H1 (cell line): Measurements from ENCODE around the gene HDLBP. TPM values are rescaled to one million over a fixed set of nuclear protein-coding genes. Genes with fewer than 3 reads are reported as not detected.
A peak's percentile ranks its signal among the peaks of the same experiment; 100 is the strongest.

ENCODE experiments used
- CTCF ChIA-PET: fragments of 300-600 bp; sonication (Branson Sonifier 250); formaldehyde crosslinking; loops from one replicate; lab custom pipeline; 2021; ENCODE audit not compliant: partially characterized antibody; lab: Charles Lee
- POLR2A ChIA-PET: fragments of 300-600 bp; sonication (Branson Sonifier 250); formaldehyde crosslinking; loops from one replicate; lab custom pipeline; 2021; ENCODE audit warnings: inconsistent platforms; ENCODE audit not compliant: partially characterized antibody; lab: Charles Lee
- DNase-seq, 2 experiments: peaks; one replicate each; pipeline versions ENCODE4 v3.0.0 to v3.0.0-alpha.2; 2010 to 2022; ENCODE audit warnings: low spot score in 2 of 2, low read depth in 1 of 2, mixed read lengths in 1 of 2
- FAIRE-seq: peaks from 2 replicates; lab custom pipeline; 2011; peaks lifted over from hg19 to GRCh38; lab: Jason Lieb, UNC
- H2AFZ ChIP-seq: 2 replicates; pipeline ENCODE4 v1.8.1; 2012; ENCODE audit warnings: low read length, inconsistent platforms
- H2AK5ac ChIP-seq: 2 replicates; pipeline ENCODE4 v1.6.1; 2013; ENCODE audit warnings: low read depth, low read length
- H2BK120ac ChIP-seq: replicated peaks from 2 replicates; pipeline ENCODE3; 2013; ENCODE audit warnings: low read depth, low read length, inconsistent platforms
- H2BK12ac ChIP-seq: 2 replicates; pipeline ENCODE4 v1.6.1; 2013; ENCODE audit warnings: low read depth, low read length
- H2BK15ac ChIP-seq: 2 replicates; pipeline ENCODE4 v1.6.1; 2013; ENCODE audit warnings: low read length
- H2BK20ac ChIP-seq: 2 replicates; pipeline ENCODE4 v1.6.1; 2013; ENCODE audit warnings: low read length
- H2BK5ac ChIP-seq: 2 replicates; pipeline ENCODE4 v1.6.1; 2013; ENCODE audit warnings: low read depth, low read length
- H3K14ac ChIP-seq: 2 replicates; pipeline ENCODE4 v1.6.1; 2013; ENCODE audit warnings: inconsistent platforms; ENCODE audit not compliant: insufficient read length
- H3K18ac ChIP-seq: 2 replicates; pipeline ENCODE4 v1.6.1; 2013; ENCODE audit warnings: low read length; ENCODE audit errors: extremely low read depth
- H3K23ac ChIP-seq: 2 replicates; pipeline ENCODE4 v1.6.1; 2013; ENCODE audit warnings: inconsistent platforms; ENCODE audit not compliant: insufficient read length
- H3K23me2 ChIP-seq: 2 replicates; pipeline ENCODE4 v1.6.1; 2013; ENCODE audit warnings: low read depth, low read length
- H3K27ac ChIP-seq: 2 replicates; pipeline ENCODE4 v1.6.1; 2011; ENCODE audit warnings: low read depth, low read length, inconsistent platforms
- H3K27me3 ChIP-seq, 4 experiments: replicated peaks in 1 of 4; 1 replicate in 1 of 4; 2 replicates in 3 of 4; pipeline versions ENCODE4 v1.6.1 to v1.8.1; 2011 to 2013; ENCODE audit warnings: low read length in 3 of 4, mild to moderate bottlenecking in 3 of 4, inconsistent platforms in 2 of 4, mixed read lengths in 2 of 4, moderate library complexity in 1 of 4; ENCODE audit not compliant: control insufficient read depth in 3 of 4, insufficient read depth in 3 of 4; ENCODE audit errors: extremely low read depth in 1 of 4
- H3K36me3 ChIP-seq, 4 experiments: 2 replicates each; pipeline versions ENCODE4 v1.6.1 to v1.8.1; 2011 to 2013; ENCODE audit warnings: mild to moderate bottlenecking in 4 of 4, low read length in 3 of 4, moderate library complexity in 2 of 4, control low read depth in 1 of 4, inconsistent platforms in 1 of 4; ENCODE audit not compliant: insufficient read depth in 4 of 4, control insufficient read depth in 2 of 4
- H3K4ac ChIP-seq: replicated peaks from 2 replicates; pipeline ENCODE3; 2013; ENCODE audit warnings: low read length, low read depth, mixed read lengths, inconsistent platforms; ENCODE audit not compliant: insufficient read length
- H3K4me1 ChIP-seq, 4 experiments: replicated peaks in 1 of 4; 1 replicate in 1 of 4; 2 replicates in 3 of 4; pipeline versions ENCODE4 v1.6.1 to v1.8.1; 2011 to 2013; ENCODE audit warnings: low read length in 3 of 4, inconsistent platforms in 2 of 4, mixed read lengths in 1 of 4; ENCODE audit not compliant: insufficient read depth in 4 of 4, control insufficient read depth in 3 of 4
- H3K4me2 ChIP-seq, 2 experiments: 2 replicates each; pipeline versions ENCODE4 v1.6.1 to v1.8.1; 2011 to 2013; ENCODE audit warnings: low read depth in 2 of 2, low read length in 2 of 2, control low read depth in 1 of 2, inconsistent platforms in 1 of 2, mild to moderate bottlenecking in 1 of 2; ENCODE audit not compliant: insufficient read depth in 1 of 2
- H3K4me3 ChIP-seq, 4 experiments: fragments of 200-600, 300-600 bp in 1 of 4; sonication (generic), shearing (Covaris generic), sonication (Bioruptor Twin) in 1 of 4; 2 replicates each; pipeline versions ENCODE4 v1.5.1 to v1.8.1; 2011 to 2016; ENCODE audit warnings: low read length in 4 of 4, low read depth in 3 of 4, control low read depth in 2 of 4, inconsistent platforms in 2 of 4, mild to moderate bottlenecking in 2 of 4, mixed read lengths in 1 of 4, moderate library complexity in 1 of 4; ENCODE audit not compliant: insufficient read depth in 2 of 4; ENCODE audit errors: extremely low read depth in 1 of 4
- H3K56ac ChIP-seq: replicated peaks from 2 replicates; pipeline ENCODE3; 2013; ENCODE audit warnings: low read depth, mild to moderate bottlenecking, mixed read lengths, low read length, inconsistent platforms; ENCODE audit not compliant: insufficient read length
- H3K79me1 ChIP-seq: 2 replicates; pipeline ENCODE4 v1.6.1; 2013; ENCODE audit warnings: low read depth, low read length, control low read depth
- H3K79me2 ChIP-seq, 2 experiments: 2 replicates each; pipeline versions ENCODE4 v1.6.1 to v1.8.1; 2012 to 2013; ENCODE audit warnings: low read length in 2 of 2, mild to moderate bottlenecking in 2 of 2, inconsistent platforms in 1 of 2; ENCODE audit not compliant: insufficient read depth in 2 of 2, control insufficient read depth in 1 of 2
- H3K9ac ChIP-seq, 4 experiments: replicated peaks in 1 of 4; 1 replicate in 1 of 4; 2 replicates in 3 of 4; pipeline versions ENCODE4 v1.6.1 to v1.8.1; 2011 to 2013; ENCODE audit warnings: low read depth in 3 of 4, low read length in 3 of 4, control low read depth in 2 of 4, mild to moderate bottlenecking in 2 of 4, moderate library complexity in 2 of 4, inconsistent platforms in 1 of 4; ENCODE audit errors: extremely low read depth in 1 of 4
- H3K9me3 ChIP-seq, 2 experiments: 2 replicates each; pipeline versions ENCODE4 v1.6.1 to v1.8.1; 2012 to 2013; ENCODE audit warnings: mild to moderate bottlenecking in 2 of 2, moderate library complexity in 2 of 2, control low read depth in 1 of 2, inconsistent platforms in 1 of 2, low read depth in 1 of 2, low read length in 1 of 2, mixed read lengths in 1 of 2; ENCODE audit not compliant: insufficient read depth in 2 of 2
- H4K20me1 ChIP-seq, 2 experiments: replicated peaks in 1 of 2; 2 replicates each; pipeline versions ENCODE3 to v1.8.1; 2011 to 2013; ENCODE audit warnings: inconsistent platforms in 2 of 2, low read length in 2 of 2, mild to moderate bottlenecking in 1 of 2; ENCODE audit not compliant: insufficient read depth in 2 of 2, control insufficient read depth in 1 of 2
- H4K5ac ChIP-seq: 2 replicates; pipeline ENCODE4 v1.6.1; 2013; ENCODE audit warnings: low read length, low read depth, mixed read lengths, inconsistent platforms; ENCODE audit not compliant: insufficient read length
- H4K8ac ChIP-seq: 2 replicates; pipeline ENCODE4 v1.8.0; 2013; ENCODE audit warnings: mild to moderate bottlenecking, moderate library complexity, low read length, inconsistent platforms; ENCODE audit not compliant: insufficient read depth; ENCODE audit errors: extremely low read depth
- H4K91ac ChIP-seq: replicated peaks from 2 replicates; pipeline ENCODE3; 2013; ENCODE audit warnings: low read length, mixed read lengths, inconsistent platforms; ENCODE audit not compliant: insufficient read length
- ASH2L ChIP-seq: fragments of 200-600, 300-600 bp; sonication (generic); IDR thresholded peaks from one replicate; pipeline ENCODE4 v1.7.1; 2017; ENCODE audit warnings: low read length
- BACH1 ChIP-seq: IDR thresholded peaks from 2 replicates; pipeline ENCODE4 v1.6.1; 2012; ENCODE audit warnings: low read length, improper control_type of control experiment
- BRCA1 ChIP-seq: IDR thresholded peaks from 2 replicates; pipeline ENCODE4 v1.6.1; 2012; ENCODE audit warnings: low read depth, low read length, improper control_type of control experiment
- CHD2 ChIP-seq: IDR thresholded peaks from 2 replicates; pipeline ENCODE4 v1.6.1; 2012; ENCODE audit warnings: low read length, improper control_type of control experiment
- KDM1A ChIP-seq: fragments of 200-600, 300-600 bp; sonication (generic); IDR thresholded peaks from 2 replicates; pipeline ENCODE4 v1.7.1; 2016; ENCODE audit warnings: mild to moderate bottlenecking, low read length, borderline replicate concordance
- KDM4A ChIP-seq: IDR thresholded peaks from one replicate; pipeline ENCODE4 v1.7.1; 2012; ENCODE audit warnings: low read depth, mild to moderate bottlenecking, moderate library complexity, low read length, inconsistent platforms; ENCODE audit not compliant: severe bottlenecking
- RBBP5 ChIP-seq: IDR thresholded peaks from 2 replicates; pipeline ENCODE4 v1.7.1; 2012; ENCODE audit warnings: low read depth, mild to moderate bottlenecking, inconsistent platforms, low read length, moderate library complexity, borderline replicate concordance
- SAP30 ChIP-seq: fragments of 300-600 bp; sonication (generic); IDR thresholded peaks from 2 replicates; pipeline ENCODE4 v1.7.1; 2012; ENCODE audit warnings: low read length, moderate library complexity, mild to moderate bottlenecking, inconsistent platforms; ENCODE audit not compliant: insufficient read depth, insufficient replicate concordance
- SIN3A ChIP-seq, 2 experiments: IDR thresholded peaks in 1 of 2; conservative IDR thresholded peaks in 1 of 2; 2 replicates each; pipeline ENCODE4 v1.6.1; 2011 to 2012; ENCODE audit warnings: low read length in 2 of 2, improper control_type of control experiment in 1 of 2, low read depth in 1 of 2, mild to moderate bottlenecking in 1 of 2
- SP2 ChIP-seq: IDR thresholded peaks from 2 replicates; pipeline ENCODE4 v1.6.1; 2012; ENCODE audit warnings: mild to moderate bottlenecking, low read length, inconsistent platforms
- TBP ChIP-seq: IDR thresholded peaks from 2 replicates; pipeline ENCODE4 v1.6.1; 2011; ENCODE audit warnings: low read depth, low read length, improper control_type of control experiment
- YY1 ChIP-seq: IDR thresholded peaks from 2 replicates; pipeline ENCODE4 v1.6.1; 2011; ENCODE audit warnings: low read depth, mild to moderate bottlenecking, low read length
- WGBS, 2 experiments: shearing (Covaris generic) in 1 of 2; methylation state at CpG; one replicate each; pipeline versions ENCODE4 v1.1.6 to v1.1.7; 2013 to 2015; ENCODE audit warnings: low lambda C conversion rate in 2 of 2, mixed read lengths in 2 of 2, inconsistent platforms in 1 of 2, low coverage in 1 of 2, missing lambda C conversion rate in 1 of 2; ENCODE audit not compliant: insufficient replicate concordance in 2 of 2, insufficient coverage in 1 of 2, insufficient read length in 1 of 2; ENCODE audit errors: extremely low coverage in 1 of 2, missing lambda C conversion rate in 1 of 2; 5-methylcytosine and 5-hydroxymethylcytosine counted together
- polyA plus RNA-seq, 7 experiments: library from polyadenylated mRNA; depleted of rRNA in 3 of 7; stranded (reverse) in 5 of 7; unstranded in 2 of 7; fragments of >200 nt in 5 of 7; fragments of 200-250 nt in 2 of 7; gene quantifications; 1 replicate in 5 of 7; 2 replicates in 1 of 7; 4 replicates in 1 of 7; pipeline versions ENCODE4 v1.2.1 to v1.2.3, GENCODE V29; 2011 to 2013; ENCODE audit warnings: missing spikeins in 2 of 7, mixed read lengths in 2 of 7
- total RNA-seq: library from RNA; stranded (reverse); fragmentation: NEBNext Ultra II Directional; extraction: Animal tissue kit (Norgen Biotek cat#: 25700); gene quantifications from 2 replicates; pipeline ENCODE4 v1.2.1, GENCODE V29; 2021

HDLBP gene
- total and polyA plus RNA-seq, 2 of the 8 experiments (the other 6 are each of a cell fraction or from before 2014, with no cell fraction given), result 185 to 360 TPM

DNA sequence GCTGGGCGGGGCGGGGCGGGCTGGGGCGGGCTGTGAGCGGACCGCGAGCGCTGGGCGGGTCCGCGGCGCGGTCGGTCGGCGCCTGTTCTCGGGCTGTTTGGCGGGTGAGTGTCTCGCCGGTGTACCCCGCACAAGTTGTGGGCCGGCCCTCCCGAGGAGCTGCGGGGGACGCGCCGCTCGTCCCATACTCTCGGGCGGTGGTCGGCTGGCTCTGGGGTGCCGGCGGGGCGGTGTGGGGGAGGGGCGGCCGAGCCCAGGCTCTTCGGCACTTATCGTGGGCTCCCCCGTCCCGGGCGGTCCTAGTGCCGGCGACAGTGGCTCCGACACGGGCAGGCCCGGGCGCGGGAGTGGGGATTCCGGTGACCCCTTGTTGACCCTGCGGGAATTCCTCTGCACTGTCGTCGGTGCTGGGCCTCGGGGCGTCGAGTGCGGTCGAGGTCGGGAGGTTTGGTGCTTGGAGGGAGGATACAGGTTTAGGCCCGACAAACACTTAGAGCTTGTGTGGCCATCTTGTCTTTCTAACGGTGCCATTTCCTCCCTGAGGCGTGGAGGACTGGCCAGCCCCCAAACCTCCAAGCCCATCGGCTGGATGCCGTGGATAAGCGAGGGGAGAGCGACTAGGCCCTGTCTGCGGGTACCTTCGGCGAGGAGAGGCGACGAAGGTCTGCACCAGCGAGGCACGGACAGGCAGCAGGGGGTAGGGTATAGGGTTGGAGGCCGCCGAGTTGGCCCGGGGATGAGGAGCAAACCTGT lies 583 bp upstream of the HDLBP start, which contains the start of gene SEPTIN2:
Gene SEPTIN2 (plus strand): TSS at position 47 of the 753 bp plus-strand sequence. CDS start 8,308 bp downstream, outside the sequence.
- peak within 1 kb of the TSS; percentile 87 for H2AFZ ChIP-seq
- peaks cover 0 to 6% (median 1%) of the 10 kb centered on the region in 4 experiments; a peak in 2 of 7 replicates for H3K4me1 ChIP-seq
- H2BK12ac ChIP-seq, result peak within 1 kb of the TSS; percentile 99; the same call in 1 of the 2 replicates
- H4K5ac ChIP-seq, result peak within 1 kb of the TSS; percentile 99
- no peak within 1 kb of the TSS for H3K23ac ChIP-seq
- H3K56ac ChIP-seq, result peak within 1 kb of the TSS; percentile 99
- no peaks in the 10 kb centered on the region for H3K9me3 ChIP-seq
- H2BK5ac ChIP-seq, result peak within 1 kb of the TSS; percentile 100
- ChIA-PET POLR2A (interaction anchor here (0.6 to 3.6 kb wide), 23 partner anchors 9 to 321 kb away, joined by 3 to 47 read pairs (median 5); partner anchors contain the start of genes ATG4B, FARP2 and THAP4), CTCF (no interaction called here)
- WGBS, 2 experiments, result 1% methylated on average over 38 of the region's 75 CpGs; no CpG with 5 or more reads in 1 of the 2 experiments
- peak within 1 kb of the TSS; percentile 87 for H2AK5ac ChIP-seq
- peaks cover 0 to 7% (median 0%) of the 10 kb centered on the region in 4 experiments; a peak in 1 of 8 replicates for H3K36me3 ChIP-seq
- peak within 1 kb of the TSS; percentile 72 to 100 (median 97) for H3K4me3 ChIP-seq
- peaks cover 12 to 14% of the 10 kb centered on the region in 2 experiments for H4K20me1 ChIP-seq
- H3K27me3 ChIP-seq, result no peaks in the 10 kb centered on the region
- peak within 1 kb of the TSS; percentile 99 for H3K18ac ChIP-seq
- H3K14ac ChIP-seq, result peak within 1 kb of the TSS; percentile 99
- no peak within 1 kb of the TSS for H2BK20ac ChIP-seq
- H2BK120ac ChIP-seq, result peak within 1 kb of the TSS; percentile 81
- H3K9ac ChIP-seq, result peak within 1 kb of the TSS; percentile 93 to 99 (median 98)
- FAIRE-seq (no peak), DNase-seq (peak in 1 of 2 experiments; percentile 99)
- peak within 1 kb of the TSS; percentile 100 for H3K4ac ChIP-seq
- H4K8ac ChIP-seq, result peak within 1 kb of the TSS; percentile 100
- peak within 1 kb of the TSS; percentile 100 for H3K27ac ChIP-seq
- H3K23me2 ChIP-seq, result peaks cover 10% of the 10 kb centered on the region
- peak within 1 kb of the TSS; percentile 90 to 93 for H3K4me2 ChIP-seq
- peaks cover 74 to 90% of the 10 kb centered on the region in 2 experiments for H3K79me2 ChIP-seq
- H4K91ac ChIP-seq, result peak within 1 kb of the TSS; percentile 100
- H3K79me1 ChIP-seq, result peaks cover 3% of the 10 kb centered on the region; the same call in 1 of the 2 replicates
- H2BK15ac ChIP-seq, result peak within 1 kb of the TSS; percentile 62; the same call in 1 of the 2 replicates
- TF ChIP-seq CHD2, result no peak
- TF ChIP-seq TBP, result no peak; the same call in 1 of the 2 replicates
- TF ChIP-seq SIN3A (conservative IDR thresholded peaks at IDR 0.05 in 1 of 2, IDR thresholded peaks at IDR 0.05 in 1 of 2; ENCODE audit: low read depth in 1 of 2, low read length in 2 of 2), result peak in 1 of 2 experiments; percentile 5; a peak in 1 of 4 replicates
- TF ChIP-seq KDM4A, result peak; percentile 40
- no peak for TF ChIP-seq BACH1
- TF ChIP-seq ASH2L, result peak; percentile 78
- TF ChIP-seq SAP30, result no peak
- TF ChIP-seq RBBP5, result peak; percentile 16; the same call in 1 of the 2 replicates
- TF ChIP-seq BRCA1, result no peak
- TF ChIP-seq YY1, result peak; percentile 89; the same call in 1 of the 2 replicates
- no peak for TF ChIP-seq KDM1A
- no peak for TF ChIP-seq SP2
